Neural cell (in vitro differentiated cells): Measurements from ENCODE around the gene ERICH6B.

Experiments used
- CTCF ChIP-seq: fragments of 450-650 bp; IDR thresholded peaks from 2 replicates; pipeline ENCODE4 v1.5.1; 2014; ENCODE audit warnings: antibody characterized with exemption, mild to moderate bottlenecking, moderate library complexity; ENCODE audit not compliant: poor library complexity, severe bottlenecking
- EP300 ChIP-seq: fragments of 450-650 bp; conservative IDR thresholded peaks from 2 replicates; pipeline ENCODE4 v1.6.1; 2014; ENCODE audit warnings: antibody characterized with exemption, mild to moderate bottlenecking, moderate library complexity; ENCODE audit not compliant: poor library complexity, severe bottlenecking
- EZH2 ChIP-seq: fragments of 200-600, 300-800 bp; shearing (Covaris generic), sonication (generic); IDR thresholded peaks from 2 replicates; pipeline ENCODE4 v1.6.1; 2014; ENCODE audit warnings: antibody characterized with exemption, low read length, borderline replicate concordance, mild to moderate bottlenecking; ENCODE audit not compliant: insufficient read depth, poor library complexity, severe bottlenecking
- MXI1 ChIP-seq: fragments of 450-650 bp; conservative IDR thresholded peaks from 2 replicates; pipeline ENCODE4 v1.6.1; 2014; ENCODE audit warnings: antibody characterized with exemption, mild to moderate bottlenecking; ENCODE audit not compliant: poor library complexity, severe bottlenecking
- POLR2AphosphoS5 ChIP-seq: IDR thresholded peaks from 2 replicates; pipeline ENCODE4 v1.6.1; 2012
- REST ChIP-seq: IDR thresholded peaks from 2 replicates; pipeline ENCODE4 v1.6.1; 2012; ENCODE audit warnings: borderline replicate concordance
- SMC3 ChIP-seq: fragments of 450-650 bp; conservative IDR thresholded peaks from 2 replicates; pipeline ENCODE4 v1.6.1; 2014; ENCODE audit warnings: antibody characterized with exemption, mild to moderate bottlenecking, moderate library complexity; ENCODE audit not compliant: poor library complexity
- TAF1 ChIP-seq: IDR thresholded peaks from 2 replicates; pipeline ENCODE4 v1.6.1; 2012; ENCODE audit warnings: low read depth

GRCh38 chr13:45630791-45631190 lies 15.3 kb upstream of the ERICH6B start:
- TF ChIP-seq EZH2, result no peak
- TF ChIP-seq CTCF, result no peak
- TF ChIP-seq REST, result no peak
- TF ChIP-seq SMC3, result no peak
- TF ChIP-seq TAF1, result no peak
- TF ChIP-seq POLR2AphosphoS5, result no peak
- TF ChIP-seq EP300, result no peak
- TF ChIP-seq MXI1, result no peak
